K562 (cell line): ENCODE measurements around the gene TNRC6B.

Experiments
- EP300 ChIP-seq: IDR thresholded peaks from 2 replicates; pipeline ENCODE4 v1.6.1; 2012; ENCODE audit warnings: low read length, improper control_type of control experiment
- JUN ChIP-seq, 2 experiments: sonication (generic) in 1 of 2; formaldehyde crosslinking in 1 of 2; IDR thresholded peaks; 2 replicates each; pipeline versions ENCODE4 v1.6.1 to v1.8.0; 2012 to 2022; ENCODE audit warnings: borderline replicate concordance in 2 of 2, mild to moderate bottlenecking in 2 of 2, improper control_type of control experiment in 1 of 2, low read depth in 1 of 2, low read length in 1 of 2, missing genetic modification reagents in 1 of 2
- NR2C2 ChIP-seq, 2 experiments: fragments of 200-800 bp in 1 of 2; sonication (Bioruptor generic) in 1 of 2; sonication (generic) in 1 of 2; formaldehyde crosslinking in 1 of 2; IDR thresholded peaks; 2 replicates each; pipeline versions ENCODE4 v1.6.1 to v1.8.0; 2016 to 2022; ENCODE audit warnings: mild to moderate bottlenecking in 1 of 2, missing compliant biosample characterization in 1 of 2, missing genetic modification characterization in 1 of 2, missing genetic modification reagents in 1 of 2
- POLR2A ChIP-seq: fragments of 450-650 bp; conservative IDR thresholded peaks from 2 replicates; pipeline ENCODE4 v1.6.1; 2016
- TAF7 ChIP-seq: fragments of 450-650 bp; IDR thresholded peaks from 2 replicates; pipeline ENCODE4 v1.6.1; 2016; ENCODE audit warnings: missing genetic modification characterization, missing compliant biosample characterization
- TF ChIP-seq, protein P1 (sequence below), 3 experiments: IDR thresholded peaks in 2 of 3; conservative IDR thresholded peaks in 1 of 3; 2 replicates each; pipeline ENCODE4 v1.5.1; 2011 to 2012; ENCODE audit warnings: low read length in 3 of 3, mild to moderate bottlenecking in 3 of 3, control low read depth in 2 of 3, improper control_type of control experiment in 1 of 3, inconsistent platforms in 1 of 3, low read depth in 1 of 3, mixed read lengths in 1 of 3, moderate library complexity in 1 of 3; ENCODE audit not compliant: insufficient read depth in 2 of 3
- TF ChIP-seq, protein P2 (sequence below): fragments of 450-650 bp; formaldehyde crosslinking; IDR thresholded peaks from 2 replicates; pipeline ENCODE4 v1.4.0; 2020; ENCODE audit warnings: mild to moderate bottlenecking, moderate library complexity
- TF ChIP-seq, protein P3 (sequence below), 2 experiments: fragments of 450-650 bp; IDR thresholded peaks; 2 replicates each; pipeline ENCODE4 v1.6.1; 2016
- TF ChIP-seq, protein P4 (sequence below): sonication (generic); formaldehyde crosslinking; IDR thresholded peaks from 2 replicates; pipeline ENCODE4 v1.9.0; 2022; ENCODE audit warnings: mild to moderate bottlenecking, missing genetic modification reagents

DNA sequence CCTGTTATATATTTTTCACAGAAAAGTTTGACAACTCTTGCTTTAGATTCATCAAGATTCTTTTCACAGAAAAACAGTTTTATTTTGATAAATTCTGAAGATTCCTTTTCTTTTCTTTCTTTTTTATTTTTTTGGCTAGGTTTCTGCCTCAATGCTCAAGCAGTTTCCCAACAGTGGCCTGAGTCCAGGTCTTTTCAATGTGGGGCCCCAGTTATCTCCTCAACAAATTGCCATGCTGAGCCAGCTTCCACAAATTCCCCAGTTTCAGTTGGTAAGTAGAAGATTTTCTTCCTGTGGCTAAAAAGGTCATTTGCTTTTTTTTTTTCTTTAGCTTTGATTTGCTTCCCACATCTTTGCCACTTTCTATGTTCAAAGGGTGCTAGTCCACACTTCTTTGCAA, 122.6 kb downstream of the TNRC6B start:
- TF ChIP-seq, protein P1, sequence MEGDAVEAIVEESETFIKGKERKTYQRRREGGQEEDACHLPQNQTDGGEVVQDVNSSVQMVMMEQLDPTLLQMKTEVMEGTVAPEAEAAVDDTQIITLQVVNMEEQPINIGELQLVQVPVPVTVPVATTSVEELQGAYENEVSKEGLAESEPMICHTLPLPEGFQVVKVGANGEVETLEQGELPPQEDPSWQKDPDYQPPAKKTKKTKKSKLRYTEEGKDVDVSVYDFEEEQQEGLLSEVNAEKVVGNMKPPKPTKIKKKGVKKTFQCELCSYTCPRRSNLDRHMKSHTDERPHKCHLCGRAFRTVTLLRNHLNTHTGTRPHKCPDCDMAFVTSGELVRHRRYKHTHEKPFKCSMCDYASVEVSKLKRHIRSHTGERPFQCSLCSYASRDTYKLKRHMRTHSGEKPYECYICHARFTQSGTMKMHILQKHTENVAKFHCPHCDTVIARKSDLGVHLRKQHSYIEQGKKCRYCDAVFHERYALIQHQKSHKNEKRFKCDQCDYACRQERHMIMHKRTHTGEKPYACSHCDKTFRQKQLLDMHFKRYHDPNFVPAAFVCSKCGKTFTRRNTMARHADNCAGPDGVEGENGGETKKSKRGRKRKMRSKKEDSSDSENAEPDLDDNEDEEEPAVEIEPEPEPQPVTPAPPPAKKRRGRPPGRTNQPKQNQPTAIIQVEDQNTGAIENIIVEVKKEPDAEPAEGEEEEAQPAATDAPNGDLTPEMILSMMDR (IDR thresholded peaks at IDR 0.05 in 2 of 3, conservative IDR thresholded peaks at IDR 0.05 in 1 of 3; ENCODE audit: insufficient read depth in 2 of 3, low read depth in 1 of 3, low read length in 3 of 3), result no peak
- TF ChIP-seq, protein P2, sequence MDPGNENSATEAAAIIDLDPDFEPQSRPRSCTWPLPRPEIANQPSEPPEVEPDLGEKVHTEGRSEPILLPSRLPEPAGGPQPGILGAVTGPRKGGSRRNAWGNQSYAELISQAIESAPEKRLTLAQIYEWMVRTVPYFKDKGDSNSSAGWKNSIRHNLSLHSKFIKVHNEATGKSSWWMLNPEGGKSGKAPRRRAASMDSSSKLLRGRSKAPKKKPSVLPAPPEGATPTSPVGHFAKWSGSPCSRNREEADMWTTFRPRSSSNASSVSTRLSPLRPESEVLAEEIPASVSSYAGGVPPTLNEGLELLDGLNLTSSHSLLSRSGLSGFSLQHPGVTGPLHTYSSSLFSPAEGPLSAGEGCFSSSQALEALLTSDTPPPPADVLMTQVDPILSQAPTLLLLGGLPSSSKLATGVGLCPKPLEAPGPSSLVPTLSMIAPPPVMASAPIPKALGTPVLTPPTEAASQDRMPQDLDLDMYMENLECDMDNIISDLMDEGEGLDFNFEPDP, result no peak
- TF ChIP-seq EP300, result no peak
- no peak for TF ChIP-seq POLR2A
- TF ChIP-seq JUN (IDR thresholded peaks at IDR 0.05; ENCODE audit: borderline replicate concordance, low read depth, low read length), result no peak
- no peak for TF ChIP-seq JUN (CRISPR knock-in tag; IDR thresholded peaks at IDR 0.05; ENCODE audit: borderline replicate concordance)
- TF ChIP-seq, protein P3, sequence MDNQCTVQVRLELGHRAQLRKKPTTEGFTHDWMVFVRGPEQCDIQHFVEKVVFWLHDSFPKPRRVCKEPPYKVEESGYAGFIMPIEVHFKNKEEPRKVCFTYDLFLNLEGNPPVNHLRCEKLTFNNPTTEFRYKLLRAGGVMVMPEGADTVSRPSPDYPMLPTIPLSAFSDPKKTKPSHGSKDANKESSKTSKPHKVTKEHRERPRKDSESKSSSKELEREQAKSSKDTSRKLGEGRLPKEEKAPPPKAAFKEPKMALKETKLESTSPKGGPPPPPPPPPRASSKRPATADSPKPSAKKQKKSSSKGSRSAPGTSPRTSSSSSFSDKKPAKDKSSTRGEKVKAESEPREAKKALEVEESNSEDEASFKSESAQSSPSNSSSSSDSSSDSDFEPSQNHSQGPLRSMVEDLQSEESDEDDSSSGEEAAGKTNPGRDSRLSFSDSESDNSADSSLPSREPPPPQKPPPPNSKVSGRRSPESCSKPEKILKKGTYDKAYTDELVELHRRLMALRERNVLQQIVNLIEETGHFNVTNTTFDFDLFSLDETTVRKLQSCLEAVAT (IDR thresholded peaks at IDR 0.05), result no peak
- no peak for TF ChIP-seq TAF7
- TF ChIP-seq, protein P4, sequence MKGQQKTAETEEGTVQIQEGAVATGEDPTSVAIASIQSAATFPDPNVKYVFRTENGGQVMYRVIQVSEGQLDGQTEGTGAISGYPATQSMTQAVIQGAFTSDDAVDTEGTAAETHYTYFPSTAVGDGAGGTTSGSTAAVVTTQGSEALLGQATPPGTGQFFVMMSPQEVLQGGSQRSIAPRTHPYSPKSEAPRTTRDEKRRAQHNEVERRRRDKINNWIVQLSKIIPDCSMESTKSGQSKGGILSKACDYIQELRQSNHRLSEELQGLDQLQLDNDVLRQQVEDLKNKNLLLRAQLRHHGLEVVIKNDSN (CRISPR knock-in tag), result no peak
- TF ChIP-seq NR2C2 (CRISPR knock-in tag; IDR thresholded peaks at IDR 0.05), result no peak
- no peak for TF ChIP-seq NR2C2 (tag; IDR thresholded peaks at IDR 0.05)
